HG03135 (cell line): ENCODE data around the gene DDI2.
"Not testable (repeated sequence)": the region's sequence is repeated elsewhere in the genome, so short reads cannot be mapped to it uniquely, and the experiment has no call there.

Experiments
- ATAC-seq: cut with Tn5 transposase; IDR thresholded peaks from one replicate; pipeline ENCODE4 v1.9.1; 2021; ENCODE audit warnings: mild to moderate bottlenecking, moderate library complexity; ENCODE audit not compliant: unreplicated experiment

DDI2 gene

GRCh38 chr1:15633756-15634420 lies 16.6 kb downstream of the DDI2 start:
- ATAC-seq: no peak

GRCh38 chr1:15636436-15636835 lies 19.2 kb downstream of the DDI2 start:
- ATAC-seq: no peak

- no peak for ATAC-seq
Observed at GRCh38 chr1:15637826-15638225, 20.6 kb downstream of the DDI2 start.

- ATAC-seq: no peak
Observed at GRCh38 chr1:15639262-15639661, 22.0 kb downstream of the DDI2 start.

- ATAC-seq: no peak
Observed at GRCh38 chr1:15639931-15640330, 22.7 kb downstream of the DDI2 start.

- ATAC-seq: no peak
Observed at GRCh38 chr1:15640667-15641066, 23.4 kb downstream of the DDI2 start.

GRCh38 chr1:15649937-15650336 lies 32.7 kb downstream of the DDI2 start:
- no peak for ATAC-seq

GRCh38 chr1:15650433-15650832 lies 33.2 kb downstream of the DDI2 start:
- ATAC-seq: no peak

GRCh38 chr1:15652130-15652529 lies 34.9 kb downstream of the DDI2 start:
- not testable (repeated sequence) for ATAC-seq

GRCh38 chr1:15654091-15654690 lies 36.9 kb downstream of the DDI2 start:
- ATAC-seq: no peak

GRCh38 chr1:15656464-15656863 lies 39.2 kb downstream of the DDI2 start:
- no peak for ATAC-seq

- ATAC-seq: no peak
Observed at GRCh38 chr1:15657021-15657420, 39.8 kb downstream of the DDI2 start.

GRCh38 chr1:15660151-15660550 lies 42.9 kb downstream of the DDI2 start:
- ATAC-seq: no peak

- ATAC-seq: no peak
Observed at GRCh38 chr1:15662477-15662876, 45.2 kb downstream of the DDI2 start.

- no peak for ATAC-seq
Observed at GRCh38 chr1:15663925-15664324, 46.7 kb downstream of the DDI2 start.

- no peak for ATAC-seq
Observed at GRCh38 chr1:15667362-15667761, 50.1 kb downstream of the DDI2 start.

GRCh38 chr1:15668089-15668754 lies 51.0 kb downstream of the DDI2 start:
- no peak for ATAC-seq

GRCh38 chr1:15669074-15669473 lies 51.8 kb downstream of the DDI2 start:
- no peak for ATAC-seq

- ATAC-seq: no peak
Observed at GRCh38 chr1:15669864-15670263, 52.6 kb downstream of the DDI2 start.

- no peak for ATAC-seq
Observed at GRCh38 chr1:15671430-15671829, 54.2 kb downstream of the DDI2 start.

GRCh38 chr1:15674386-15675159 lies 57.3 kb downstream of the DDI2 start:
- ATAC-seq: no peak

- no peak for ATAC-seq
Observed at GRCh38 chr1:15676010-15676409, 58.8 kb downstream of the DDI2 start.
